Colonic mucosa (tissue), 4 donors: ENCODE data around the gene COQ8A. TPM values are rescaled to one million over a fixed set of nuclear protein-coding genes. Genes with fewer than 3 reads are reported as not detected.
A peak's percentile ranks its signal among the peaks of the same experiment; 100 is the strongest.

Experiments used
- DNase-seq: peaks from one replicate; pipeline ENCODE4 v3.0.0-alpha.2; 2020
- H3K27ac ChIP-seq: fragments of 200-600 bp; one replicate; pipeline ENCODE4 v1.8.0; 2021
- H3K27me3 ChIP-seq: fragments of 200-600 bp; one replicate; pipeline ENCODE4 v1.8.0; 2021
- H3K36me3 ChIP-seq: fragments of 200-600 bp; one replicate; pipeline ENCODE4 v1.8.0; 2021
- H3K4me1 ChIP-seq: fragments of 200-600 bp; one replicate; pipeline ENCODE4 v1.8.0; 2021; ENCODE audit warnings: mild to moderate bottlenecking
- H3K4me3 ChIP-seq: fragments of 200-600 bp; one replicate; pipeline ENCODE4 v1.8.0; 2021
- H3K9ac ChIP-seq, 2 donors: one replicate each; pipeline ENCODE4 v1.7.0; 2013; ENCODE audit warnings: control low read depth in 2 of 2, low read depth in 2 of 2, low read length in 2 of 2
- H3K9me3 ChIP-seq: fragments of 200-600 bp; one replicate; pipeline ENCODE4 v1.8.0; 2021
- CTCF ChIP-seq: fragments of 200-600 bp; IDR thresholded peaks from one replicate; pipeline ENCODE4 v1.8.0; 2022; ENCODE audit warnings: antibody characterized with exemption, mild to moderate bottlenecking
- intact Hi-C: fragments of 100-400 bp; cut with DNase I; formaldehyde crosslinking; loops from one replicate; pipeline ENCODE4 v1.14.1; 2022
- total RNA-seq, 2 donors: library from RNA; stranded (reverse); fragmentation: NEBNext Ultra II Directional in 1 of 2; extraction: Animal tissue kit (Norgen Biotek cat#: 25700) in 1 of 2; gene quantifications; one replicate each; pipeline ENCODE4 v1.2.1, GENCODE V29; 2021
- donor health status: healthy.
- donor health status: DM: no; HTN: no; CAD: no.
- donor health status: DM: no; HTN: no; CAD: no.

The COQ8A gene
- total RNA-seq, 2 donors from 2014 or later, result 56.3 to 58.1 TPM

- no peak for DNase-seq
- intact Hi-C loops, result no loop called here
- TF ChIP-seq CTCF, result no peak
- Histone ChIP-seq H3K9ac (no peak overlapping the region), H3K4me1 (no peaks in the 10 kb centered on the region), H3K27ac (no peak overlapping the region), H3K27me3 (no peaks in the 10 kb centered on the region), H3K9me3 (no peaks in the 10 kb centered on the region), H3K36me3 (no peaks in the 10 kb centered on the region), H3K4me3 (no peak overlapping the region)
Observed at GRCh38 chr1:226972931-226973330, 32.8 kb downstream of the COQ8A start.

DNA sequence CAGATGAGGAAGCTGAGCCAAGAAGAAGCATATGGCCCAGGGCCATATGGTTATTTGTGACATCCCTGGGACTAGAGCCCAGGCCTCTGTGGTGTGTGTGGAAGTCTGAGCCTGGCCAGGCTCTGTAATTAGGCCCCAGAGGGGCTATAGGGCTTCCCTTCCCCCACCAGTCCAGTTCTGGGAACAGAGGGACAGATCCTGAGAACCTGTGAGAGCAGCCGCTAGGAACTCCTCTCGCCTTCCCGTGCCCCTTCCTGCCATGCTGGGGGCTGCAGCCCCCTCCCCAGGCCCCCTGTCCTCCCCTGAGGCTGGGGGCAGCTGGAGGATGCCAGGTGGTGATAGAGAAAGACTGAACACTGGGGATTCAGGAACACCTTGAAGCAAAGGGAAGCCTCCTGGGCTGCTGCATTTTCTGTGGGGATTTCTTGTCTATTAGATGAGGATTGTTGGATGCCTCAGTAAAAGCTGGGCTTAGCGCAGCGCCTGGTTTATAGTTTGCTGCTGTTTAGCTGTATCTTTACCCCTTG is 33.3 kb downstream of the COQ8A start:
- no peaks in the 10 kb centered on the region for H3K27me3 ChIP-seq
- peak overlapping the region in 1 of 2 donors; percentile 2 for H3K9ac ChIP-seq
- H3K36me3 ChIP-seq, result no peaks in the 10 kb centered on the region
- DNase-seq, result no peak
- intact Hi-C loops, result no loop called here
- no peaks in the 10 kb centered on the region for H3K9me3 ChIP-seq
- no peak overlapping the region for H3K4me3 ChIP-seq
- no peaks in the 10 kb centered on the region for H3K4me1 ChIP-seq
- TF ChIP-seq CTCF, result no peak
- peak overlapping the region; percentile 63 for H3K27ac ChIP-seq

- intact Hi-C loops, result no loop called here
- Histone ChIP-seq H3K4me3 (no peak overlapping the region), H3K9ac (peak overlapping the region; percentile 14 to 43), H3K27ac (peak overlapping the region; percentile 63), H3K27me3 (no peaks in the 10 kb centered on the region), H3K9me3 (no peaks in the 10 kb centered on the region), H3K4me1 (no peaks in the 10 kb centered on the region), H3K36me3 (no peaks in the 10 kb centered on the region)
- peak; percentile 18 for DNase-seq
- no peak for TF ChIP-seq CTCF
Observed at GRCh38 chr1:226973898-226974543, 33.9 kb downstream of the COQ8A start.

DNA sequence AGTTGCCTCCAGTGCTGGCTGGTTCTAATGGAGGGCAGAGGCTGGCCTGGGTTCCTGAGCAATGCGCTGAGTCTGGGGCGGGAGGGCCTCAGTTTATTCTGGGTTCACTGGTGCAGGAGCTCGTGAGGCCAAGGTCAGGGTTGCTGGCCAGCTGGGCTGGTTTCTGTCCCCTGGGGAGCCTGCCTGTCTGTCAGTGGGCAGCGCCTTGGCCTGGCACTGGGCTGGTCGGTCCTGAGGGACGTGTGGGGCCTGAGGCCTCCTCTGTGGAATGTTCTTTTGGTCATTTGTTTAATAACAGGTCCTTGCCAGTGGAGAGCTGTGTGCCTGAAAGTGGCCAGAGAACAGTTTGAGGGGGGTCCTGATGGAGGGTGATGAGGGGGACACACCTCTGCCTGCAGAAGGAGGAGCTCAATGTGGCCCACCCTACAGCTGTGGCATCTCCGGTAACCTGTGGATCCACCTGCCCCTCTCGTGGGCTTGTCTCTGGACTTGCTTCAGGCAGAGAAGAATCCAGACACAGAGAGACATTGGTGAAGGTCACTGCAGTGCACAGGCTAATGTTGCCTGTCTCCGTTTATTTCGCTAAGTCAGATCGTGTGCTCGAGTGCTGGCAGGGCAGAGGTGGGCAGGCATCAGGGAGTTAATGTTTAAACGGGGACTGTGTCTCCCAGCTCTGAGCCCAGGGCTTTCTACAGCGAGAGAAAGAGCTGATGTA is 34.6 kb downstream of the COQ8A start:
- Histone ChIP-seq H3K4me3 (no peak overlapping the region), H3K4me1 (no peaks in the 10 kb centered on the region), H3K27me3 (no peaks in the 10 kb centered on the region), H3K27ac (peak overlapping the region; percentile 63), H3K9me3 (no peaks in the 10 kb centered on the region), H3K36me3 (no peaks in the 10 kb centered on the region), H3K9ac (peak overlapping the region in 1 of 2 donors; percentile 43)
- intact Hi-C loops, result no loop called here
- peak; percentile 19 for DNase-seq
- TF ChIP-seq CTCF, result no peak

GRCh38 chr1:226975259-226976250 is 35.5 kb downstream of the COQ8A start:
- Histone ChIP-seq H3K4me3 (no peak overlapping the region), H3K27me3 (no peaks in the 10 kb centered on the region), H3K27ac (no peak overlapping the region), H3K9ac (no peak overlapping the region), H3K36me3 (no peaks in the 10 kb centered on the region), H3K9me3 (no peaks in the 10 kb centered on the region), H3K4me1 (no peaks in the 10 kb centered on the region)
- intact Hi-C loops, result no loop called here
- no peak for DNase-seq
- no peak for TF ChIP-seq CTCF
